ENCODE data around the gene TOB1.
"Not testable (repeated sequence)": the region's sequence is repeated elsewhere in the genome, so short reads cannot be mapped to it uniquely, and the experiment has no call there.

The TOB1 gene

GRCh38 chr17:50902372-50903353 is 36.5 kb upstream of the TOB1 start:
- no peak for TF ChIP-seq CTCF (IDR thresholded peaks at IDR 0.05; ENCODE audit: insufficient read depth, low read depth, low read length, missing control alignments)
- no peak for DNase-seq (ENCODE audit: low read depth)
- no peak overlapping the region for H3K4me3 ChIP-seq (ENCODE audit: low read length)

- no peak for TF ChIP-seq CTCF (IDR thresholded peaks at IDR 0.05; ENCODE audit: insufficient read depth, low read depth, low read length, missing control alignments)
- no peak for DNase-seq (ENCODE audit: low read depth)
- no peak overlapping the region for H3K4me3 ChIP-seq (ENCODE audit: low read length)
Observed at GRCh38 chr17:50900383-50900892, 34.3 kb upstream of the TOB1 start.

- no peak for TF ChIP-seq CTCF (IDR thresholded peaks at IDR 0.05; ENCODE audit: insufficient read depth, low read depth, low read length, missing control alignments)
- H3K4me3 ChIP-seq (ENCODE audit: low read length), result no peak overlapping the region
- no peak for DNase-seq (ENCODE audit: low read depth)
Observed at GRCh38 chr17:50899559-50900319, 33.6 kb upstream of the TOB1 start.

- no peak for TF ChIP-seq CTCF (IDR thresholded peaks at IDR 0.05; ENCODE audit: insufficient read depth, low read depth, low read length, missing control alignments)
- DNase-seq (ENCODE audit: low read depth), result no peak
- no peak overlapping the region for H3K4me3 ChIP-seq (ENCODE audit: low read length)
Observed at GRCh38 chr17:50899005-50899460, 32.9 kb upstream of the TOB1 start.

- DNase-seq (ENCODE audit: low read depth), result no peak
- H3K4me3 ChIP-seq (ENCODE audit: low read length), result no peak overlapping the region
- TF ChIP-seq CTCF (IDR thresholded peaks at IDR 0.05; ENCODE audit: insufficient read depth, low read depth, low read length, missing control alignments), result no peak
Observed at GRCh38 chr17:50898369-50899004, 32.3 kb upstream of the TOB1 start.

- not testable (repeated sequence) for H3K4me3 ChIP-seq (ENCODE audit: low read length); DNase-seq (ENCODE audit: low read depth)
Observed at GRCh38 chr17:50894513-50894912, 28.4 kb upstream of the TOB1 start.

Measured in epithelial cell of esophagus (primary cell).